ENCODE results near the gene RETREG3. TPM values are rescaled to one million over a fixed set of nuclear protein-coding genes. Genes with fewer than 3 reads are reported as not detected.

The RETREG3 gene
- total and polyA plus RNA-seq, 2 of the 13 experiments (the other 11 are each of a cell fraction or from before 2014, with no cell fraction given): 47.0 to 55.8 TPM

- Histone ChIP-seq H2AFZ (ENCODE audit: low read length) (no peak overlapping the region), H4K20me1 (ENCODE audit: insufficient read depth, low read length) (no peaks in the 10 kb centered on the region), H3K27ac (ENCODE audit: extremely low read length, insufficient read depth, low read length) (no peak overlapping the region), H3K4me1 (ENCODE audit: insufficient read depth, low read length) (peaks cover 33% of the 10 kb centered on the region), H3K27me3 (ENCODE audit: control insufficient read depth in 1 of 2, insufficient read depth in 2 of 2, low read length in 2 of 2) (peaks cover 0 to 9% of the 10 kb centered on the region in 2 experiments; a peak in 3 of 5 replicates), H3K4me3 (replicated peaks in 1 of 3; ENCODE audit: insufficient read depth in 1 of 3, low read depth in 2 of 3, low read length in 3 of 3) (no peak overlapping the region), H3K79me2 (ENCODE audit: insufficient read depth, low read length) (no peaks in the 10 kb centered on the region), H3K9ac (ENCODE audit: insufficient read depth, low read depth, low read length) (no peak overlapping the region), H3K9me3 (ENCODE audit: low read length) (no peaks in the 10 kb centered on the region), H3K36me3 (replicated peaks in 1 of 2; ENCODE audit: control insufficient read depth in 1 of 2, insufficient read depth in 2 of 2, low read length in 2 of 2) (no peaks in the 10 kb centered on the region), H3K4me2 (ENCODE audit: low read depth, low read length) (no peak overlapping the region)
- in situ Hi-C loops (cut with HindIII; ENCODE audit: extremely low pct_ligation_motif_present, low pct_unique_long_range_greater_than_20kb) (no loop called here), intact Hi-C loops (cut with micrococcal nuclease; ENCODE audit: unreplicated experiment) (no loop called here)
- WGBS (ENCODE audit: low lambda C conversion rate): 48% methylated on average over 4 of the region's 4 CpGs
- no peak for DNase-seq (ENCODE audit: low spot score)
- CTCF ChIA-PET (ENCODE audit: low intra/inter-chr PET ratio, low total read pairs): no interaction called here
- FAIRE-seq: no peak
- TF ChIP-seq ZNF574 (CRISPR knock-in tag; IDR thresholded peaks at IDR 0.05) (no peak), ZNF770 (CRISPR knock-in tag; IDR thresholded peaks at IDR 0.05) (0 out of 2 replicates have a peak, but pooled peaks have one; percentile 4), ADNP (CRISPR knock-in tag; IDR thresholded peaks at IDR 0.05) (no peak), YY1 (IDR thresholded peaks at IDR 0.05; ENCODE audit: insufficient read depth, insufficient replicate concordance, low read depth, low read length) (no peak), ZNF678 (CRISPR knock-in tag; IDR thresholded peaks at IDR 0.05) (no peak), ZNF7 (CRISPR knock-in tag; IDR thresholded peaks at IDR 0.05) (peak; percentile 86), RXRA (CRISPR knock-in tag; IDR thresholded peaks at IDR 0.05) (no peak), TFDP2 (CRISPR knock-in tag; IDR thresholded peaks at IDR 0.05) (no peak)
- no TSS peak for BruUV-seq (replicated peaks)
- POLR2A ChIA-PET: interaction anchor here (0.6 to 0.8 kb wide), 2 partner anchors 11 to 42 kb away, joined by 3 to 5 read pairs; partner anchors contain the start of genes RETREG3 and TUBG1
- ATAC-seq: no peak; the same call in 2 of the 3 replicates
Measured at GRCh38 chr17:42651392-42651791, 42.2 kb upstream of the RETREG3 start.

All from HepG2 (cell line).